Measurements from ENCODE around the gene TNFSF15. TPM values are rescaled to one million over a fixed set of nuclear protein-coding genes. Genes with fewer than 3 reads are reported as not detected.

Gene TNFSF15
- total RNA-seq, 1 donor = under 0.01 TPM

DNA sequence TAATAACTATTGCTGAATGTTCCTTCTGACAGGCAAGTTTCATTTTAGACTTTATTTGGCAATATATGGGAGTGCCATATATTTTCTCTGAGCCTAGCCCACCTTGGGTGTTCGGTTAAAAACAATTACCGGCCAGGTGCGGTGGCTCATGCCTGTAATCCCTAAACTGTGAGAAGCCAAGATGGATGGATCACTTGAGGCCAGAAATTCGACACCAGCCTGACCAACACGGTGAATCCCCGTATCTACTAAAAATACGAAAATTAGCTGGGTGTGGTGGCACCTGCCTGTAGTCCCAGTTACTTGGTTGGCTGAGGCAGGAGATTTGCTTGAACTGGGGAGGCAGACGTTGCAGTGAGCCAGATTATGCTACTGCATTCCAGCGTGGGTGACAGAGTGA lies 47.9 kb downstream of the TNFSF15 start:
- Histone ChIP-seq H3K9me3 (ENCODE audit: low read depth, low read length) (no peaks in the 10 kb centered on the region), H3K27me3 (ENCODE audit: insufficient read depth, low read length) (peaks cover 37% of the 10 kb centered on the region), H3K4me3 (ENCODE audit: insufficient read depth, low read length) (no peak overlapping the region), H4K20me1 (ENCODE audit: insufficient read depth, low read length) (no peaks in the 10 kb centered on the region), H3K79me2 (ENCODE audit: insufficient read depth, low read length) (no peaks in the 10 kb centered on the region), H3K4me2 (ENCODE audit: insufficient read depth, low read length) (no peak overlapping the region), H3K4me1 (ENCODE audit: insufficient read depth, low read length) (peaks cover 3% of the 10 kb centered on the region), H3K27ac (ENCODE audit: low read depth, low read length) (no peak overlapping the region), H2AFZ (ENCODE audit: low read length) (no peak overlapping the region), H3K36me3 (ENCODE audit: insufficient read depth, low read length) (no peaks in the 10 kb centered on the region)
- TF ChIP-seq, protein P1, sequence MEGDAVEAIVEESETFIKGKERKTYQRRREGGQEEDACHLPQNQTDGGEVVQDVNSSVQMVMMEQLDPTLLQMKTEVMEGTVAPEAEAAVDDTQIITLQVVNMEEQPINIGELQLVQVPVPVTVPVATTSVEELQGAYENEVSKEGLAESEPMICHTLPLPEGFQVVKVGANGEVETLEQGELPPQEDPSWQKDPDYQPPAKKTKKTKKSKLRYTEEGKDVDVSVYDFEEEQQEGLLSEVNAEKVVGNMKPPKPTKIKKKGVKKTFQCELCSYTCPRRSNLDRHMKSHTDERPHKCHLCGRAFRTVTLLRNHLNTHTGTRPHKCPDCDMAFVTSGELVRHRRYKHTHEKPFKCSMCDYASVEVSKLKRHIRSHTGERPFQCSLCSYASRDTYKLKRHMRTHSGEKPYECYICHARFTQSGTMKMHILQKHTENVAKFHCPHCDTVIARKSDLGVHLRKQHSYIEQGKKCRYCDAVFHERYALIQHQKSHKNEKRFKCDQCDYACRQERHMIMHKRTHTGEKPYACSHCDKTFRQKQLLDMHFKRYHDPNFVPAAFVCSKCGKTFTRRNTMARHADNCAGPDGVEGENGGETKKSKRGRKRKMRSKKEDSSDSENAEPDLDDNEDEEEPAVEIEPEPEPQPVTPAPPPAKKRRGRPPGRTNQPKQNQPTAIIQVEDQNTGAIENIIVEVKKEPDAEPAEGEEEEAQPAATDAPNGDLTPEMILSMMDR (IDR thresholded peaks at IDR 0.05; ENCODE audit: extremely low read depth, low read depth, low read length) = no peak
- no peak for DNase-seq (ENCODE audit: insufficient read length, low spot score, missing footprints)

DNA sequence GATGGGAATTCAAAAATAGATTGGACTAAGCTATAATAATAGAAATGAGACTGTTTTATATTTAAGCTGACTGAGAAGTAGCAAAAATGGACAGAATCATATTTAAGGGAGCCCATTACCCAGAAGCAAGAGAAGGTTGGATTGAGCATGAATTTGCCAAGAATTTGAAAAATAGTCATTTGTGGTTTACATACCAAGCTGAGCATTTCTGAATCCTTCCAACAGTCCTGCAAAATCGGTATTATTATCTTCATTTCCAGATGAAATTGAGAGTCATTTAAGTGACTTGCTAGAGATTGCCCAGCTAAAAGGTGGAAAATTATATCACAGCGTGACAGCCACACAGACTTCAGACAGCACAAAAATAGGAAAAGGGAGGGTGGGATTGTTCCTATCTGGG lies 48.4 kb downstream of the TNFSF15 start:
- Histone ChIP-seq H3K9me3 (ENCODE audit: low read depth, low read length) (no peaks in the 10 kb centered on the region), H3K27me3 (ENCODE audit: insufficient read depth, low read length) (peaks cover 37% of the 10 kb centered on the region), H3K27ac (ENCODE audit: low read depth, low read length) (no peak overlapping the region), H4K20me1 (ENCODE audit: insufficient read depth, low read length) (no peaks in the 10 kb centered on the region), H3K36me3 (ENCODE audit: insufficient read depth, low read length) (no peaks in the 10 kb centered on the region), H3K79me2 (ENCODE audit: insufficient read depth, low read length) (no peaks in the 10 kb centered on the region), H3K4me1 (ENCODE audit: insufficient read depth, low read length) (peaks cover 3% of the 10 kb centered on the region), H3K4me2 (ENCODE audit: insufficient read depth, low read length) (no peak overlapping the region), H2AFZ (ENCODE audit: low read length) (no peak overlapping the region), H3K4me3 (ENCODE audit: insufficient read depth, low read length) (no peak overlapping the region)
- no peak for DNase-seq (ENCODE audit: insufficient read length, low spot score, missing footprints)
- TF ChIP-seq, protein P1 (IDR thresholded peaks at IDR 0.05; ENCODE audit: extremely low read depth, low read depth, low read length) = no peak

DNA sequence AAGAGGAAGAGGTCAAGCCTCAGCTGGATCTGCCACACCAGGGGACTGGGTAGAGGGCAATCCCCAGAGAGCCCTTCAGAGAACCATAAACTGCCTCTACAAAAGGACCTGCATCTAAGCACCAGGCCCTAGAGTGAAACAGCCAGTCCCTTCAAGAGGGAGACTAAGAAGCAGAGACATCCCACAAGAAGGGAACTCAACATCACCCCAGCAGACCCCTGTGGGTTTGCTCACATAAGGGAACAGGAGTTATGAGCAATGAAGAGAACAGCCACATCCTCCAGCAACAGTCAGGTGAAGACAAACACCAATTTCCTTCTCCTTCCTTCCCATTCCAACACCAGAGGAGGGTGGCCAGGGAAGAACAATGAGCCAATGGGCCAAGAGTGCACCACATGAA lies 48.9 kb downstream of the TNFSF15 start:
- Histone ChIP-seq H3K27ac (ENCODE audit: low read depth, low read length) (no peak overlapping the region), H3K36me3 (ENCODE audit: insufficient read depth, low read length) (no peaks in the 10 kb centered on the region), H4K20me1 (ENCODE audit: insufficient read depth, low read length) (no peaks in the 10 kb centered on the region), H3K9me3 (ENCODE audit: low read depth, low read length) (no peaks in the 10 kb centered on the region), H3K79me2 (ENCODE audit: insufficient read depth, low read length) (no peaks in the 10 kb centered on the region), H3K27me3 (ENCODE audit: insufficient read depth, low read length) (peaks cover 37% of the 10 kb centered on the region), H3K4me1 (ENCODE audit: insufficient read depth, low read length) (peaks cover 3% of the 10 kb centered on the region), H3K4me2 (ENCODE audit: insufficient read depth, low read length) (no peak overlapping the region), H2AFZ (ENCODE audit: low read length) (no peak overlapping the region), H3K4me3 (ENCODE audit: insufficient read depth, low read length) (no peak overlapping the region)
- TF ChIP-seq, protein P1 (IDR thresholded peaks at IDR 0.05; ENCODE audit: extremely low read depth, low read depth, low read length) = no peak
- no peak for DNase-seq (ENCODE audit: insufficient read length, low spot score, missing footprints)

DNA sequence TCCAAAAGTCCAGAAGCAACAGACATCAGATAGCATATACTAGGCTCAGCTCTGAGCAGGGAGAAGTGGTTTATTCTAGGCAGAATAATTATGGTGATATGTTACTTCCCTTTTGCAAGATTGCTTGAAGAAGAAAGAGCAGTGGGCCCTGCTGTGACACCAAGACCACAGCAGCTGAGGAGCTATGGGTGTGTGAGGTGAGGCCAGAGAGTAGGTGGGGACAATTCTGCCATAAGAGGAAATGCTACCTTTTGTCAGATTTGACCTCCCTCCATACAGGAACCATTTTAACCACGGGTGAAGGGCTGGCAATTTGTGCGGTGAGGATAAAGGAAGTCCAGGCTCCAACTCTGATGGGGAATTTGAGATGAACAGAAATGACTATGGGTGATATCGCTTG lies 51.3 kb downstream of the TNFSF15 start:
- Histone ChIP-seq H2AFZ (ENCODE audit: low read length) (no peak overlapping the region), H3K4me3 (ENCODE audit: insufficient read depth, low read length) (no peak overlapping the region), H3K36me3 (ENCODE audit: insufficient read depth, low read length) (no peaks in the 10 kb centered on the region), H3K27me3 (ENCODE audit: insufficient read depth, low read length) (peaks cover 25% of the 10 kb centered on the region), H4K20me1 (ENCODE audit: insufficient read depth, low read length) (no peaks in the 10 kb centered on the region), H3K27ac (ENCODE audit: low read depth, low read length) (no peak overlapping the region), H3K4me1 (ENCODE audit: insufficient read depth, low read length) (peaks cover 3% of the 10 kb centered on the region), H3K79me2 (ENCODE audit: insufficient read depth, low read length) (no peaks in the 10 kb centered on the region), H3K4me2 (ENCODE audit: insufficient read depth, low read length) (no peak overlapping the region), H3K9me3 (ENCODE audit: low read depth, low read length) (no peaks in the 10 kb centered on the region)
- TF ChIP-seq, protein P1 (IDR thresholded peaks at IDR 0.05; ENCODE audit: extremely low read depth, low read depth, low read length) = no peak
- DNase-seq (ENCODE audit: insufficient read length, low spot score, missing footprints) = no peak

All from osteoblast (primary cell).